ENCODE data around the gene PRSS3. TPM values are rescaled to one million over a fixed set of nuclear protein-coding genes. Genes with fewer than 3 reads are reported as not detected.
A peak's percentile ranks its signal among the peaks of the same experiment; 100 is the strongest.
"Not testable (repeated sequence)": the region's sequence is repeated elsewhere in the genome, so short reads cannot be mapped to it uniquely, and the experiment has no call there.

The PRSS3 gene
- total RNA-seq, 2 donors from 2014 or later = 0.23 to 1.5 TPM

GRCh38 chr9:33820231-33820745, 24.9 kb downstream of the PRSS3 start:
- TF ChIP-seq, protein P1, sequence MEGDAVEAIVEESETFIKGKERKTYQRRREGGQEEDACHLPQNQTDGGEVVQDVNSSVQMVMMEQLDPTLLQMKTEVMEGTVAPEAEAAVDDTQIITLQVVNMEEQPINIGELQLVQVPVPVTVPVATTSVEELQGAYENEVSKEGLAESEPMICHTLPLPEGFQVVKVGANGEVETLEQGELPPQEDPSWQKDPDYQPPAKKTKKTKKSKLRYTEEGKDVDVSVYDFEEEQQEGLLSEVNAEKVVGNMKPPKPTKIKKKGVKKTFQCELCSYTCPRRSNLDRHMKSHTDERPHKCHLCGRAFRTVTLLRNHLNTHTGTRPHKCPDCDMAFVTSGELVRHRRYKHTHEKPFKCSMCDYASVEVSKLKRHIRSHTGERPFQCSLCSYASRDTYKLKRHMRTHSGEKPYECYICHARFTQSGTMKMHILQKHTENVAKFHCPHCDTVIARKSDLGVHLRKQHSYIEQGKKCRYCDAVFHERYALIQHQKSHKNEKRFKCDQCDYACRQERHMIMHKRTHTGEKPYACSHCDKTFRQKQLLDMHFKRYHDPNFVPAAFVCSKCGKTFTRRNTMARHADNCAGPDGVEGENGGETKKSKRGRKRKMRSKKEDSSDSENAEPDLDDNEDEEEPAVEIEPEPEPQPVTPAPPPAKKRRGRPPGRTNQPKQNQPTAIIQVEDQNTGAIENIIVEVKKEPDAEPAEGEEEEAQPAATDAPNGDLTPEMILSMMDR (IDR thresholded peaks at IDR 0.05) = no peak
- TF ChIP-seq POLR2A (IDR thresholded peaks at IDR 0.05) (no peak), POLR2AphosphoS5 (IDR thresholded peaks at IDR 0.05) (no peak)
- Histone ChIP-seq H3K4me1 (replicated peaks) (no peaks in the 10 kb centered on the region), H3K27me3 (replicated peaks; ENCODE audit: insufficient read depth) (no peaks in the 10 kb centered on the region), H3K9me3 (no peaks in the 10 kb centered on the region), H3K36me3 (no peaks in the 10 kb centered on the region), H3K27ac (peak overlapping the region in 1 of 2 donors; percentile 99), H3K4me3 (no peak overlapping the region)
- 24% methylated on average over 4 of the region's 4 CpGs for WGBS
- no peak for DNase-seq (ENCODE audit: low spot score)
- intact Hi-C loops (cut with DNase I) = no loop called here

DNA sequence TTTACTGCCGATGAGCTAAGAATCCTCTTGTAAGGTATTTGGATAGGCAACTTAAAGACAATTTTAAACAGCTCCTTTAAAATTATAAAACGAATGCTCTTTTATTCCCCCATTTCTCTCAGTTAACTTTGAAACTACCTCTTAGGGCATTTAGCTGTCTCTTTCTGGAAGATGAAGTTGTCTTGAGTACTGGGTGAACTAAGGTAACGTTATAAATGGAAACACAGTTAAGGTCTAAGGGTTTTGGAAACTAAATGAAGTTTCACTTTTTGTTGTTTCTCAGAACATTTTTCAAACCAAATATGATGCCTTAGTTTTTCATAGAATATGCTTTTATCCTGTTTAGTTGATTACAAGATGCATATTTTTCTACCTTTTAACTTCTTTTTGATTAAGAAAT, 28.4 kb downstream of the PRSS3 start:
- no peak for TF ChIP-seq POLR2A (IDR thresholded peaks at IDR 0.05)
- no peaks in the 10 kb centered on the region for H3K36me3 ChIP-seq

DNA sequence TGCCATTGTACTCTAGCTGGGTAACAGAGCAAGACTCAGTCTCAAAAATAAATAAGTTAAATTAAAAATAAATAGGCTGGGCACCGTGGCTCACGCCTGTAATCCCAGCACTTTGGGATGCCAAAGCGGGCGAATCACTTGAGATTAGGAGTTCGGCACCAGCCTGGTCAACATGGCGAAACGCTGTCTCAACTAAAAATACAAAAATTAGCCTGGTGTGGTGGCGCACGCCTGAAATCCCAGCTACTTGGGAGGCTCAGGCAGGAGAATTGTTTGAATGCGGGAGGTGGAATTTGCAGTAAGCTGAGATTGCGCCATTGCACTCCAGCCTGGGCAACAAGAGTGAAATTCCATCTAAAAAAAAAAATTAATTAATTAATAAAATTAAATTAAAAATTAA, 31.9 kb downstream of the PRSS3 start:
- H3K27ac ChIP-seq; H3K27me3 ChIP-seq (replicated peaks; ENCODE audit: insufficient read depth); intact Hi-C loops (cut with DNase I); H3K4me1 ChIP-seq (replicated peaks); H3K9me3 ChIP-seq; H3K4me3 ChIP-seq; H3K36me3 ChIP-seq; DNase-seq (ENCODE audit: low spot score): not testable (repeated sequence)
- 98% methylated on average over 11 of the region's 11 CpGs for WGBS

More for the DNA sequence above, 28.4 kb downstream of the PRSS3 start:
- no peak for DNase-seq (ENCODE audit: low spot score)
- H3K9me3 ChIP-seq = no peaks in the 10 kb centered on the region
- no peak overlapping the region for H3K4me3 ChIP-seq
- intact Hi-C loops (cut with DNase I) = no loop called here
- no peaks in the 10 kb centered on the region for H3K27me3 ChIP-seq (replicated peaks; ENCODE audit: insufficient read depth)
- WGBS = 62% methylated on average over 3 of the region's 3 CpGs
- H3K27ac ChIP-seq = no peak overlapping the region
- H3K4me1 ChIP-seq (replicated peaks) = no peaks in the 10 kb centered on the region

DNA sequence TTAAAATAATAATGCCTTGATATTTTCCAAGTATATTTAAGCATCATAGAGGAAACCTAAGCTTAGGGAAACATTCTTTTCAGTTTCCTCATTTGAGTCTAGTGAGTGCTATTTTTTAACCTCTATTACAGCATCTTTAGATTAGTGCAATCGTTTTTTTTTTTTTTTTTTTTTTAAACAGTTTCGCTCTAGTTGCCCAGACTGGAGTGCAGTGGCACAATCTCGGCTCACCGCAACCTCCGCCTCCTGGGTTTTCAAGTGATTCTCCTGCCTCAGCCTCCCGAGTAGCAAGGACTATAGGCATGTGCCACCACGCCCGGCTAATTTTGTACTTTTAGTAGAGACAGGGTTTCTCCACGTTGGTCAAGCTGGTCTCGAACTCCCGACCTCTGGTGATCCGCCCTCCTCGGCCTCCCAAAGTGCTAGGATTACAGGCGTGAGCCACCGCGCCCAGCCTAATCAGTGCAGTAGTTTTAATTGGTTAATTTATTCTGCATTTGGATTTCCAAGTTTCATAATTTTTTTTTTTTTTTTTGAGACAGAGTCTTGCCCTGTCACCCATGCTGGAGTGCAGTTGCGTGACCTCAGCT, 34.4 kb downstream of the PRSS3 start:
- H3K27ac ChIP-seq; H3K4me1 ChIP-seq (replicated peaks); H3K9me3 ChIP-seq; H3K36me3 ChIP-seq; H3K4me3 ChIP-seq; H3K27me3 ChIP-seq (replicated peaks; ENCODE audit: insufficient read depth); DNase-seq (ENCODE audit: low spot score); intact Hi-C loops (cut with DNase I): not testable (repeated sequence)
- WGBS = 90% methylated on average over 17 of the region's 17 CpGs

DNA sequence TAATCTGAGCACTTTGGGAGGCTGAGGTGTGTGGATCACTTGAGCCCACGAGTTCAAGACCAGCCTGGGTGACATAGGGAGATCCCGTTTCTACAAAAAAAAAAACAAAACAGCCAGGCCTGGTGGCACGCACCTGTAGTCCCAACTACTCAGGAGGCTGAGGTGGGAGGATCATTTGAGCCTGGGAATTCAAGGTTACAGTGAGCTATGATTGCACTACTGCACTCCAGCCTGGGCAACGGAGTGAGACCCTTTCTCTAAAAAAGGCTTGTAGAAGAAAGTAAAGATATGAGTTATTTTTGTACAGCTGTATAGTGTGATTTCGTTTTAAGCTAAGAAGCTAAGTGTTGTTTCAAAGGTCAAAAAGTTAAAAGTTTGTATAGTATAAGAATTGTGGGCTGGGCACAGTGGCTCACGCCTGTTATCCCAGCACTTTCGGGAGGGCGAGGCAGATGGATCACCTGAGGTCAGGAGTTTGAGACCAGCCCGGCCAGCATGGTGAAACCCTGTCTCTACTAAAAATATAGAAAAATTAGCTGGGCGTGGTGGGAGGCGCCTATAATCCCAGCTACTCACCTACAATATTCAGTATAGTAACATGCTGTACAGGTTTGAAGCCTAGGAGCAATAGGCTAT, 40.4 kb downstream of the PRSS3 start:
- no peak for DNase-seq (ENCODE audit: low spot score)

DNA sequence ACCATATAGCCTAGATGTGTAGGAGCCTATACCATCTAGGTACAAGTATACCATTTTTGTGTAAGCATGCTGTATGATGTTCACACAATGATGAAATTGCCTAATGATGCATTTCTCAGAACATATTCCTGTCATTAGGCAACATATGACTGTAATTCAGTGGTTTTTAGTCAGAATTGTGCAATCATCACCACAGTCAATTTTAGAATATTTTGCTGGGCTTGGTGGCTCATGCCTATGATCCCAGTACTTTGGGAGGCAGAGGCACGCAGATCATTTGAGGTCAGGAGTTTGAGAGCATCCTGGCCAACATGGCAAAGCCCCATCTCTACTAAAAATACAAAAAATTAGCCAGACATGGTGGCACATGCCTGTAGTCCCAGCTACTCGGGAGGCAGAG, 40.9 kb downstream of the PRSS3 start:
- WGBS = 72% methylated on average over 2 of the region's 2 CpGs
- H3K9me3 ChIP-seq; H3K4me3 ChIP-seq; H3K36me3 ChIP-seq; intact Hi-C loops (cut with DNase I); H3K27me3 ChIP-seq (replicated peaks; ENCODE audit: insufficient read depth); H3K27ac ChIP-seq; DNase-seq (ENCODE audit: low spot score); H3K4me1 ChIP-seq (replicated peaks): not testable (repeated sequence)

More for the DNA sequence above, 40.4 kb downstream of the PRSS3 start:
- no peaks in the 10 kb centered on the region for H3K27me3 ChIP-seq (replicated peaks; ENCODE audit: insufficient read depth)
- 87% methylated on average over 11 of the region's 11 CpGs for WGBS
- H3K27ac ChIP-seq = no peak overlapping the region
- intact Hi-C loops (cut with DNase I) = no loop called here
- no peak overlapping the region for H3K4me3 ChIP-seq
- H3K4me1 ChIP-seq (replicated peaks) = no peaks in the 10 kb centered on the region
- no peak for TF ChIP-seq POLR2AphosphoS5 (IDR thresholded peaks at IDR 0.05)
- TF ChIP-seq, protein P1 (IDR thresholded peaks at IDR 0.05) = no peak
- TF ChIP-seq POLR2A (IDR thresholded peaks at IDR 0.05) = no peak
- H3K9me3 ChIP-seq = no peaks in the 10 kb centered on the region
- H3K36me3 ChIP-seq = no peaks in the 10 kb centered on the region

- no peak for TF ChIP-seq POLR2A (IDR thresholded peaks at IDR 0.05)
- TF ChIP-seq, protein P1 (IDR thresholded peaks at IDR 0.05) = no peak
- Histone ChIP-seq H3K4me3 (no peak overlapping the region), H3K27ac (no peak overlapping the region), H3K27me3 (replicated peaks; ENCODE audit: insufficient read depth) (no peaks in the 10 kb centered on the region), H3K9me3 (no peaks in the 10 kb centered on the region), H3K4me1 (replicated peaks) (no peaks in the 10 kb centered on the region), H3K36me3 (no peaks in the 10 kb centered on the region)
- intact Hi-C loops (cut with DNase I) = no loop called here
- 94% methylated on average over 4 of the region's 4 CpGs for WGBS
- no peak for DNase-seq (ENCODE audit: low spot score)
These were observed 41.8 kb downstream of the PRSS3 start for GRCh38 chr9:33837138-33837537.
